Measurements from ENCODE around the gene RGS19. TPM values are rescaled to one million over a fixed set of nuclear protein-coding genes. Genes with fewer than 3 reads are reported as not detected.
A peak's percentile ranks its signal among the peaks of the same experiment; 100 is the strongest.

RGS19 gene
- total RNA-seq, 2 donors from 2014 or later: 18.0 to 19.1 TPM

DNA sequence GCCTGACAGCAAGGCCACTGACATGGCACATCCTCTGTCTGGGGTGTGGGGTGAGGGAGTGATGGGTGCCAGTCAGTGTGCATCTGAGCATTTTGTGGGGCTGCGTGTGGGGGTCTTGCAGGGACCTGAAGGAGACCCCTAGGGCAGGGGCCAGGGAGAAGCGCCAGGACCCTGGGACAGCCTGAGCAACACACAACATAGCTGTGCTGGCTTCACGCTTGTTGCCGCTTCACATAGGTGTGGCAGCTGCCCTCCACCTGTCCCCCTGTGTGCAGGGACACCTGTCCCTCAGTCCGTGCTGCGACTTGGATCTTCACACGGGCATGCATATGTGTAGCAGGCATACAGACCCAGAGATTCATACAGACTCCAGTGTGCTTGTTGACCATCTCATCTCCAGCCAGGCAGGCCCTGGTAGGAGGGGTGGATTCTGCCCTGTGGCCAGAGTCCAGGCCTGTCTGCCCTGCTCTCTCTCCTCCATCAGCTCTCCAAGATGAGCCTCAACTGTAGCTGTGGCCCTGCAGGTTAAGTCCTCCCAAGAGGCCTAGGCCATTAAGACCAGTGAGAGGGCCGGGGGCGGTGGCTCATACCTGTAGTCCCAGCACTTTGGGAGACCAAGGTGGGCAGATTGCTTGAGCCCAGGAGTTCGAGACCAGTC, 31.2 kb upstream of the RGS19 start:
- intact Hi-C loops (cut with DNase I): loop anchor here in 1 of 2 donors (10.0 kb wide), 1 partner anchor 76 kb away; the partner anchor contains the start of gene C20orf204
- peak; percentile 62 for DNase-seq (ENCODE audit: low spot score)

DNA sequence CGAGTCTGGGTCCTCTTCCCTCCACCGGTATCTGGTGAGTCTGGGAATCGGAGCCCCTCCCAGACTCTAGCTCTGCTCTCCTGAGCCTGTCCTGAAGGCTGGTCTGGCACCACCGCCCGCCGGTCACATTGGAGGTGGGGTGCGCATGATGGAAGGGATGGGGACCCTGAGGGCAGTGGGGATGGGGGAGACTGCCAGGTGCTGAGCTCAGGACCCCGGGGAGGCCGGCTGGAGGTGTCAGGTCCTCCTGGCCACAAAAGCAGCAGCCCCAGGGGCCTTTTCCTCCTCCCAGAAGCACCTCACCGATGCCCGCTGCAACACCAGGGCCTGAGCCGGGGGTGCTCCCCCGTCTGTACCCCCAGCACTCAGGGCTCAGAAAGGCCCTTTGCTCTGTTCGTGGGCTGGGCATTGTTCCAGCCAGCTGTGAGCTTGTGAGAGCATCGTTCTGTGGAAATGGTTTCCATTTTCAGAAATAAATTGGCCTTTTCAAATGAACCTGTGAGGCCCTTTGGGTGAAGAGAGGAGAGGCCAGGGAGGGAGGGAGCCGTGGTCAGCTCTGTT, 30.6 kb upstream of the RGS19 start:
- intact Hi-C loops (cut with DNase I): loop anchor here in 1 of 2 donors (10.0 kb wide), 1 partner anchor 75 kb away; the partner anchor contains the start of gene C20orf204
- peak; percentile 70 for DNase-seq (ENCODE audit: low spot score)

DNA sequence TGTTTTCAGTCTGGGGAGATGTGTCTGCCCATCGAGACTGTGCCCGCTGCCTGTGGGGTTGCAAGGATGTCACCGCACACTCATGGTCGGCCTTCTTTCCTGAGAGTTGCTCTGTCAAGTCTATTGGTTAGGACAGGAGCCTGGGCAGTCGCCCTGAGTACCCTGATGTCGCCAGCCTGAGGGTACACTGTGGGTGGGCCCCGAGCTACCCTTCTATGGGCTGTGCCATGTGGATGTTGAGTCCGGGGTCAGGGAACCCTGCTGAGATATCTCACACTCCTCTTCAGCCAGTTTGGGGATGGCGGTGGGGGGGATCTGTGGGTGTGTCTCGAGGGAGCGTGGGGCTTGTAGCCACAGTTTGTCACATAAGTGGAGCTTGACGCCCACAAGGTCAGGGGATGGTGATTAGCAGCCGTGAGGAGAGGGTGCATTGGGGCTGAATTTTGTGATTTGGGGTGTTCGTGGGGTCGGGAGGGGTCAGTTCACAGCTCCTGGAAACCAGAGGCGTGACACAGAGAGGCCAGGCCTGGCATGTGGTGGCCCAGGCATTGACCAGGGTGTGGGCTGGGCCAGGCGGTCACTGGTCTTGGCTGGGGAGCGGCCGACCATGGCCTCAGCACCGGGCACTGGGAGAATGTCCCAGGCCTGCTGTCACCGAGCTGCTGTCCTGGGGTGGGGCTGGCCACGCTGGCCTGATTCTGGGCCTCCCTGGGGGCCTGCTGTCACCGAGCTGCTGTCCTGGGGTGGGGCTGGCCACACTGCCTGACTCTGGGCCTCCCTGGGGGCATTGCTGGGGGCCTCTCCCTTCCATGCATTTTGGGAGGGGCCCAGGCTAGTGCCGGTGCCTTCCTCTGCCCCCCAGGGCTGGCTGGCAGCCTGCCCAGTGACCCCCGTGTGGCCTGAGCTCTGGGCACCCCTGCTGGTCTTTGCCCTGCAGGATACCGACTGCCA, 29.7 kb upstream of the RGS19 start:
- DNase-seq (ENCODE audit: low spot score): peak; percentile 70
- intact Hi-C loops (cut with DNase I): no loop called here

DNA sequence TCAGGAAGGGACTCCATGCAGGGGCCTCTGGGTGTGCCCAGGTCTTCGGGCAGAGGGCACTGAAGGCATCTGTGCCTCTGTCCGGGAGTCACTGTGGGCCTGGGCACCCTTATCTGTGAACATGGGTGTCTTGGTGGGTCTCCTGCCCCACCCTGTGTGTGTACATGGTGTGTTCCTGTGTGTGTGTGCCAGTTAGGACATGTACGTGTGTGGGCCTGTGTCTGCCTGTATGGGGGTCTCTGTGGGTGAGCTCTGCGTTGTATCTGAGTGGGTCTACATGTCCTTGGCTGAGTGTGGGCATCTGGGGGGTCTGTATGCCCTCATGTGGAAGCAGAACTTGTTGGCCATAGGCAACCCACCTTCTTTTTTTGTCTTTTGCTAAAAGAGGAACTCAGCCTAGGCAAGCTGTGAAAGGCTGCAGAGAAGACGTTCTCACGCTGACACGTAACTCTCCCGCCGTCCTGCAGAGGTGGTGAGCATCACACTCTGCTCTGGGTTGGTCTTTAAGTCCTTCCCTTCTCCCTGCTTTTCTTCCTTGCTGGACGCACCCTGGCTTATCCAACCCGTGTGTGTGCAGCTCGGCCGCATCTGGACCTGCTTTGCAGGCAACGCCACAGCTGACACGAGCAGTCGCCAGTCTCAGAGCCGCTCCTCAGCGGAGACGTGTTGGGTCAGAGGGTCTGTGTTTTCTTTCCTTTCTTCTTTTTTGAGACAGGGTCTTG, 28.6 kb upstream of the RGS19 start:
- intact Hi-C loops (cut with DNase I): no loop called here
- peak; percentile 70 for DNase-seq (ENCODE audit: low spot score)

DNA sequence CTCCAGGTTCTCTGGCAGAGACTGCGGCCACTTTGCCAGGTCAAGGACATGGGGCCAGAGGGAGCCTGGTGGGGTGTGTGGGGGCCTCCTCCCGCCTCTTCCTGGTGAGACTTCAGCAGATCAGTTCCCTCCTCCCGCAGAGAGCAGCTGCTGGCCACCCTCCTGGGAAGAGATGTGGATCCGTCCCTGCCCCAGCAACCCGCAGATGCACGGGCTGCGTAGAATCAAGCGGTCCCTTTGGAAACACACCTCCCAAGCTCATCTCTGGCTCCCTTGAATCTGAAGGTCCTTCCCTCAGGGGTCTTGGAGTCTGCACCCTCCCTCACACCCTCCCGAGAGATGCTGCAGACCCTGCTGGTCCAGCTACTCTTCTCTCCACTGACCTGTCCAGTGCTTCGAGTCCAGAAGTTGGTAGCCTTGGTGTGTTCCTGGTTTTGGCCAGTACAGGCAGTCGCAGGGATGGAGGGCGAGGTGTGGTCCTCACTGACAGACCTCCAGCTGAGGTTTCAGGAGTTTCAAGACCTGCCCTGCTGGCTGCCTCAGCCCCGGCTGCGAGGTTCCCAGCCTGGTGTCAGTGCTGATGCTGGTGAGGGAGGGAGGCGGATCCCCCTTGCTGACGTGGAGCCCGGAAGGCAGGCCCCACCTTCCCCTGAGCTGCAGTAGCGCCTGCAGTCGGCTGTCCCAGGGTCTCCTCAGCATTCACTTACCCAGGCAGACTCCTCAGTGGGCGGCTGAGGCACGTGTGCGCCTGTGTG, 27.8 kb upstream of the RGS19 start, which contains the start of gene NPBWR2:
Gene NPBWR2 (minus strand): TSS at position 585 of the 755 bp plus-strand sequence. CDS start 734 bp downstream, outside the sequence.
- DNase-seq (ENCODE audit: low spot score): peak; percentile 58
- intact Hi-C loops (cut with DNase I): no loop called here

DNA sequence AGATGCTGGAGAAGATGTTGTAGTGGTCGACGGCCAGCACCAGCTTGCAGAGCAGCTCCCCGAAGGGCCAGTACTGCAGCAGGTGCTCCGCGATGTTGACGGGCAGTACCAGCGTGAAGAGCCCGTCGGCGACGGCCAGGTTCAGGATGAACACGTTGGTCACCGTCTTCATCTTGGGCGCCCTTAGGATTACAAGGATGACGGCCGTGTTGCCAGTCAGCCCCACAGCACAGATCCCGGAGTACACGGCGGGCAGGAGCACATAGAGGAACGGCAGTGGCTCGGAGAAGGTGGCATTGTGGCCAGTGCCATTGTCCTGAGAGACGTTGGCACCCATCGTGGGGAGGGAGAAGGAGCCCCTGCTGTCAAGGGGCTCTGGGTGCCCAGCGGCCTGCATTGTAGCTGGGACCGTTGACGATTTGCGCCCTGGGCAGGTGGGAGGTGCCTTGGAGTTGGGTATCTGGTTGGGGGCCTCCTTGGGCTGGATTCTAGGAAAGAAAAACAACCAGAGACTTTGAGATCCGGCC, 27.2 kb upstream of the RGS19 start:
- peak; percentile 73 for DNase-seq (ENCODE audit: low spot score)
- intact Hi-C loops (cut with DNase I): no loop called here

DNA sequence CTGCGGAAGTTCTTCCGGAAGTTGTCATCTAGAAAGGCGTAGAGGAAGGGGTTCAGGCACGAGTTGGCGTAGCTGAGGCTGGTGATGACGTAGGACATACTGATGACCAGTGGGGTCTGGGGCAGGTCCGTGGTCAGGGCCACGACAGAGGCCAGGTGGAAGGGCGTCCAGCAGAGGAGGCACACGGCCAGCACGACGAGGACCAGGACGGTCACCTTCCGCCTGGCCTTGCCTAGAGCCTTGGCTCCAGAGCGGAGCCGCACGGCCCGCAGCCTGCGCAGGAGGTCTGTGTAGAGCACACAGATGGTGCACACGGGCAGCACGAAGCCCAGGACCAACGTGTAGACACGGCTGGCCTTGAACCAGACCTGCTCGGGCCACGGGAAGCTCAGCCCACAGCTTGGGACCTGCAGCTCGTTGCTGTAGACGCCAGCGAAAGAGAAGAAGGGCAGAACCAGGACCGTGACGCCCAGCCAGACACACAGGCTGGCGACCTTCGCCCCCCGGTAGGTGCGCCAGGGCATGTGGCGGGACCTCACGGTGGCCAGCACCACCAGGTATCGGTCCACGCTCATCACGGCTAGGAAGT, 26.6 kb upstream of the RGS19 start:
- intact Hi-C loops (cut with DNase I): no loop called here
- peak; percentile 49 for DNase-seq (ENCODE audit: low spot score)

DNA sequence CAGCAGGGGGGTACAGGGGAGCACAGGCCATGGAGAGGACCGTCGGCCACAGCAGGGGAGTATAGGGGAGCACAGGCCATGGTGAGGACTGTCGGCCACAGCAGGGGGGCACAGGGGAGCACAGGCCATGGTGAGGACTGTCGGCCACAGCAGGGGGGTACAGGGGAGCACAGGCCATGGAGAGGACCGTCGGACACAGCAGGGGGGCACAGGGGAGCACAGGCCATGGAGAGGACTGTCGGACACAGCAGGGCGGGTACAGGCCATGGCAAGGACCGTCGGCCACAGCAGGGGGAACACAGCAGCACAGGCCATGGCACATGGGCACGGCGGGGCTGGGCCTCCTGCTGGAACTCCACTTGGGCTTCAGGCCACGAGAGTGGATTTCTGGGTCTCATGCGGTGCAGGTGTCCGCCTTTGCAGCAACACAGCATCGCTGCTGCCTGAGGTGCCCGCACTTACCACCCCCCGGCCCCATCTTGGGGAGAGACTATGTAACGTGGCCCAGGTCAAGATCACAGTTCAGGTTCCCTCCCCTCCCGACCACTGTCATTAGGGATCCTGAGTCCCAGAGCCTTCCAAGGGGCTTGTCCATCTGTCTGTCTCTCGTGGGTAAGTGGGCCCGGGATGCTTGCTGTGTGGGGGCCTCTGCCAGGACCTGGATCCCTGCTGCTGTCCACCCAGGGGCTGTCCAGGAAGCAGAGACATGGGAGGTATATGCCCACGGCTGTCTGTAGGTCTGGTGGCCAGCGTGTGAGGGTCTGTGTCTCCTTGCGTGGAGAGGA, 25.5 kb upstream of the RGS19 start:
- peak; percentile 59 for DNase-seq (ENCODE audit: low spot score)

DNA sequence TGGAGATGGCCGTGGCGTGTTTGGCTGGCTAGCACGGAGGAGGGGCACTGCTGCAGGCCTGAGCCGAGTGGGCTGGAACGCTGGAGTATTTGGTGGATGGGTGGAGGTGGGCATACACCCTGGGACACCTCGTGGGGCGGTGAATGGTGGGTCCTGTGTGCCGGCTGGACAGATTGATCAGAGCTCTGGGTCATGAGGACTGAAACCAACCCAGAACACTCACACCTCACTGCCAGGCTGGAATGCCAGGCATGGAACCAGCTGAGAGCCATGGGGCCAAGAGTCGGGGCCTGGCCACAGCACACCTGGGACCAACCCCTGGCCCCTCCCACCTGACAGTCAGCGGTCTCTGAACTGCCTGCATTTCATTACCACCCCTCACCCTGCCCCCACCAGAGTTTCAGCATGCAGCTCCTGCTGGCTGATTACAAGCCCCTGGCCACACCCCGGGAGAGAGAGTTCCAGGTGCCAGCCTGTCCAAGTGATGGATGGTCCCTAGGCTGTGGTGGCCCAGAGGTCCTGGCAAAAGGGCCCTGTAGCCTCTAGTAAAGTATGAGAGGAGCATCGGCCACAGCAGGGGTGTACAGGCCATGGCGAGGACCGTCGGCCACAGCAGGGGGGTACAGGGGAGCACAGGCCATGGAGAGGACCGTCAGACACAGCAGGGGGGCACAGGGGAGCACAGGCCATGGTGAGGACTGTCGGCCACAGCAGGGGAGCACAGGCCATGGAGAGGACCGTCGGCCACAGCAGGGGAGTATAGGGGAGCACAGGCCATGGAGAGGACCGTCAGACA, 24.8 kb upstream of the RGS19 start:
- intact Hi-C loops (cut with DNase I): no loop called here
- DNase-seq (ENCODE audit: low spot score): peak; percentile 68

More for the DNA sequence above, 25.5 kb upstream of the RGS19 start:
- intact Hi-C loops (cut with DNase I): no loop called here

DNA sequence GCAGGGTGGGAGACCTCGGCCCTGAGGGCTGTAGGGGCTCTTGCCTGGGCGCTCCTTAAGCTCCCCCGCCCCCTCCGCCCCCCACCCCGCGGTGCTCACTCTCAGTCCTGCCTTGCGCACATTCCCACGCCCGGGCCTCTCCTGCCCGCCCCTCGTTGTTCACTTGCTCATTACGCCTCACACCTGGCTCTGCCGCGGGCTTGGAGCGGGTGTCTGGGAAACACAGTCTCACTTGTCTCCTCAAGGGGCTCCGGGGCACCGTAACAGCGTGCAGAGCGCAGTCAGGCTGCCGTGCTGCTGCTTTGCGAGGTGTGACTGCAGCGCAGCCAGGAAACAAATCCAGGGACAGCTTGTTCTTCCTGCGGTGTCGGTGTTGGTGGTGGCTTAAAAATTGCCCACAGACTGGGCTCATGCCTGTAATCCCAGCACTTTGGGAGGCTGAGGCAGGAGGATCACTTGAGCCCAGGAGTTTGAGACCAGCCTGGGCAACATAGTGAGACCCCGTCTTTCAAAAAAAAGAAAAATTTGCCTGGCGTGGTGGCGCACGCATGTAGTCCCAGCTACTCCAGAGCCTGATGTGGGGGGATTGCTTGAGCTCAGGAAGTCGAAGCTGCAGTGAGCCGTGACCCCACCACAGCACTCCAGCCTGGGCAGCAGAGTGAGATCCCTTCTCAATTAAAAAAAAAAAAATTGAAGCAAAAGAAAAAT, 23.5 kb upstream of the RGS19 start:
- intact Hi-C loops (cut with DNase I): no loop called here
- peak; percentile 58 for DNase-seq (ENCODE audit: low spot score)

DNA sequence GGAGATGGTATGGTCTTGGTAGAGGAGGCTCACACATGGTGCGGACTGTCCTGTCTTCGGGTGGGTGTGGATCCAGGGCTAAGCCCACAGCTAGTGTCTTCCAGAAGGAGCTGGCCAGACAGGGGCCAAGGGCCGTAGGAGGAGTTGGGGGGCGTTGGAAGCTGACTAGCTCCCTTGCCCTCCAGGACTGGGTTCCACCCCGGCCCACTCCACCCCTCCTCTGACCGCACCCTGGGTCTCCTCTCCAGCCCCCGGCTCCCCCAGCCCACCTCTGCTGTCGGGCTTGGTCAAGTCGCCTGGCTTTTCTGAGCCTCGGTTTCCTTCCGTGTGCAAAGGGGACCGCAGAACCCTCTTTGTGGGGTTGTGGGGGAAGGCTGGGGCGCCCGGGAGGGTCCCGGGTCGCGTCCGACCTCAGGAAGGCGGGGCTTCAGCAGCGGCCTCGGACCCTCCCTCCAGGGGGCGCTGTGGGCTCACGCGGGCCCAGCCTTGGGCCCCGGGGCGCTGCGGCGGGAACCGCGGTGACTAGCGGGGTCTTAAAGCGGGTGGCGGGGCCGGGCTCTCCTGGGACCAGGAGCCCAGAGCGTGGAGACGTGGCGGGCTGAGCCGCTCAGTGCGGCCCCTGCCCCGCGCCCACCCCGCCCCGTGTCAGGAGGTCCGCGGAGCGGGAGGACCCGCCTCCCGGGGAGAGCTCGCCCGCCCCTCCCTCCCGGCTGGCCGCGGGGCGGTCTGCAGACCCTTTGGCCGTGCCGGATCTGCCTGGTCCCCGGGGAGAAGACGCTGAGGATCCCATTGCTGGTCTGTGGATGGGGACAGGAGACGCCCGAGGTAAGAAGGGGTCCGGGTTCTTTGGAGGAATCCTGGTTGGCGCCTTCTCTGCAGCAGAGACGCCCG, 22.7 kb upstream of the RGS19 start:
- peak; percentile 81 for DNase-seq (ENCODE audit: low spot score)
- intact Hi-C loops (cut with DNase I): no loop called here

DNA sequence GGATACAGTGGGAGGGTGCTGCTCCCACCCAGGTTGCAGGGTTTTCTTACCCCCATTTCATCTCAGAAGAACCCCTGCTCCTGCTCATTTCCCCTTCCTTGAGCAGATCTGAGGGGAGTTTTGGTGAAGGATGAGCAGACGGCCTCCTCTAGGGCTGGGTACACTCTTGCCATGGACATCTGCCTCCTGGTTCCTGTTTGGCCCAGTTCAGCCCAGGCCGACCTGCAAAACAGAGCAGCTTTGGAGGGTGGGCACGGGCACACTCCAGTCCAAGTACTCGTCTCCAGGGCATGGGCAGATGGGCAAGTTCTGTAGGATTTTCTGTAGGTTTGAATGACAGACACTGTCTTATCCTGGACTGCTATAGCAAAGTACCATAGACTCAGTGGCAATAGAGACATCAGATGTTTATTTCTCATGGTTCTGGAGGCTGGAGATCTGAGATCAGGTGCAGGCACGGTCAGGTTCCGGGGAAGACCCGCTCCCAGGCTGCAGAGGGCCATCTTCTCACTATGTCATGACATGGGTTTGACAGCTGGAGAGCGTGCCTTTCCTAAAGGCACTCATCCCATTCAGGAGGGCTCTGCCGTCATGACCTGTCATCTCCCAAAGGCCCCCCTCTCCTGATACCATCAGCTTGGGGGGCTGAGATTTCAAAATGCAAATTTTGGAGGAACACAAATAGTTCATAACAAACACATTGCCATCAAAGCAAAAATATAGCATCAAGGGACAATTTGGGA, 21.8 kb upstream of the RGS19 start:
- intact Hi-C loops (cut with DNase I): no loop called here
- DNase-seq (ENCODE audit: low spot score): no peak

DNA sequence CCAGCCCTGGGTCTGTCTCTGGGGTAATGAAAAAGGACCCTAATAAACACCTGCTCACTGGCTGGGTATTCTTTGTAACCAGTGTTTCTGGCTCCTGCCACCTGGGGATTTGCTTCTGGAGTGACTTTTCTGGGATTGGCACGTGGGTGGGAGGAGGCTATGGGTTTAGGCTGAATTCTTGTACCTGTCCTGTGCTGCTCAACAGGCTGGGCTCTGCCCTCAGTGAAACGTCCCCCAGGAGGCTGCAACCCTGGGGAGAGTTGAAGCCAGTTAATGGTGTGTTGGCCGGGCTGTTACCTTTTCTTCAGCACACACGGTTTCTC, 21.2 kb upstream of the RGS19 start:
- intact Hi-C loops (cut with DNase I): no loop called here
- no peak for DNase-seq (ENCODE audit: low spot score)

DNA sequence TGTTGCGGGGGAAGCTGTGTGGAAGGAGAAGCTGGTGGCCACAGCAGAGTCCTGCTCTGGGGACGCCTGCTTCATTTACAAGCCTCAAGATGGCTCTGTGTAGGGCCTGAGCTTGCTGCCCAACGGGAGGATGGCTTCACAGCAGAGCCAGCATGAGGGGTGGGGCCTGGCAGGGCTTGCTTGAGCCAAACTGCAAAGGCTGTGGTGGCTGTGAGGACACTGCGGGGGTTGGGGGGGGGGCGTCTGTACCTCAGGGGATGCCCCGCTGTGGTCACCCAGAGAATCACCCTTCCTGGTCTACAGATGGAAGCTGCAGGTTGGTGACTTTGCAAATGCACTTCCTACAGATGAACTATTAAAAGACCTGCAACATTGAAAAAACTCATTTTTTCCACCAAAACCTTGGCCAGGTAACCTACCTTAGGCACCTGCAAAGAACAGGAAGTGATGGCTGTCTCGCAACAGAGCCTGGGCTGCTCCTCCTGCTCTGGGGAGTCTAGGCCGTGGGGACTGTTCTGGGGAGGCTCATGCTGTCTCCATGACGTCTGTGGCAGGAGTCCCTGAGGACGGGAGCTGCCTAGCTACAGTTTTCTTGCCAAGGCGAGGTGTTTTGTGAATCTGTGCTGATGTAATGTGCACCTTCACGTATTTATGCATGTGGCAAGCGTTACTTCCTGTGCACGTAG, 20.7 kb upstream of the RGS19 start:
- no peak for DNase-seq (ENCODE audit: low spot score)
- intact Hi-C loops (cut with DNase I): no loop called here
